ENCODE results near the gene SMIM31. TPM values are rescaled to one million over a fixed set of nuclear protein-coding genes. Genes with fewer than 3 reads are reported as not detected.

Gene SMIM31
- polyA plus RNA-seq, 1 of the 3 experiments (the other 2 are of a cell fraction) = not detected

- H3K9ac ChIP-seq = no peak overlapping the region
- H3K4me2 ChIP-seq = no peak overlapping the region
- H3K36me3 ChIP-seq (replicated peaks in 1 of 2; ENCODE audit: control insufficient read depth in 1 of 2, insufficient read depth in 2 of 2, low read length in 1 of 2) = no peaks in the 10 kb centered on the region
- H3K79me2 ChIP-seq (ENCODE audit: insufficient read depth) = no peaks in the 10 kb centered on the region
- peaks cover 0 to 5% of the 10 kb centered on the region in 2 experiments; a peak in 1 of 4 replicates for H3K4me1 ChIP-seq (ENCODE audit: control insufficient read depth in 1 of 2, insufficient read depth in 2 of 2, low read depth in 1 of 2, low read length in 1 of 2)
- DNase-seq = no peak
- TF ChIP-seq TEAD4 (IDR thresholded peaks at IDR 0.05; ENCODE audit: borderline replicate concordance, insufficient read depth) (no peak), MXI1 (IDR thresholded peaks at IDR 0.05; ENCODE audit: low read depth, low read length) (no peak), GATA2 (CRISPR knock-in tag; IDR thresholded peaks at IDR 0.05) (no peak), EZH2phosphoT487 (IDR thresholded peaks at IDR 0.05; ENCODE audit: borderline replicate concordance, low read depth) (no peak), NFIC (IDR thresholded peaks at IDR 0.05; ENCODE audit: borderline replicate concordance) (no peak)
- TF ChIP-seq, protein P1, sequence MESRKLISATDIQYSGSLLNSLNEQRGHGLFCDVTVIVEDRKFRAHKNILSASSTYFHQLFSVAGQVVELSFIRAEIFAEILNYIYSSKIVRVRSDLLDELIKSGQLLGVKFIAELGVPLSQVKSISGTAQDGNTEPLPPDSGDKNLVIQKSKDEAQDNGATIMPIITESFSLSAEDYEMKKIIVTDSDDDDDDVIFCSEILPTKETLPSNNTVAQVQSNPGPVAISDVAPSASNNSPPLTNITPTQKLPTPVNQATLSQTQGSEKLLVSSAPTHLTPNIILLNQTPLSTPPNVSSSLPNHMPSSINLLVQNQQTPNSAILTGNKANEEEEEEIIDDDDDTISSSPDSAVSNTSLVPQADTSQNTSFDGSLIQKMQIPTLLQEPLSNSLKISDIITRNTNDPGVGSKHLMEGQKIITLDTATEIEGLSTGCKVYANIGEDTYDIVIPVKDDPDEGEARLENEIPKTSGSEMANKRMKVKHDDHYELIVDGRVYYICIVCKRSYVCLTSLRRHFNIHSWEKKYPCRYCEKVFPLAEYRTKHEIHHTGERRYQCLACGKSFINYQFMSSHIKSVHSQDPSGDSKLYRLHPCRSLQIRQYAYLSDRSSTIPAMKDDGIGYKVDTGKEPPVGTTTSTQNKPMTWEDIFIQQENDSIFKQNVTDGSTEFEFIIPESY (IDR thresholded peaks at IDR 0.05; ENCODE audit: borderline replicate concordance, low read depth) = no peak
- WGBS (ENCODE audit: low lambda C conversion rate) = under 1% methylated on average over 4 of the region's 4 CpGs
- no peaks in the 10 kb centered on the region for H3K9me3 ChIP-seq
- H3K4me3 ChIP-seq (ENCODE audit: low read depth in 2 of 2, low read length in 1 of 2) = no peak overlapping the region
- no peak overlapping the region for H2AFZ ChIP-seq (ENCODE audit: low read depth)
- POLR2A ChIA-PET = no interaction called here
- CTCF ChIA-PET = interaction anchor here (0.6 to 3.3 kb wide), 19 partner anchors 9 to 1186 kb away, joined by 3 to 24 read pairs (median 5); no protein-coding TSS in a partner anchor
- no peaks in the 10 kb centered on the region for H3K9me2 ChIP-seq
- H4K20me1 ChIP-seq (ENCODE audit: insufficient read depth) = no peaks in the 10 kb centered on the region
- no peaks in the 10 kb centered on the region; the same call in 1 of the 2 replicates for H3K27me3 ChIP-seq (ENCODE audit: insufficient read depth)
- no peak overlapping the region for H3K27ac ChIP-seq (ENCODE audit: low read depth in 2 of 2, low read length in 1 of 2)
- no peaks in the 10 kb centered on the region for H3F3A ChIP-seq (replicated peaks; ENCODE audit: insufficient read depth)
These were observed 23.1 kb upstream of the SMIM31 start for GRCh38 chr4:164730705-164731393.

DNA sequence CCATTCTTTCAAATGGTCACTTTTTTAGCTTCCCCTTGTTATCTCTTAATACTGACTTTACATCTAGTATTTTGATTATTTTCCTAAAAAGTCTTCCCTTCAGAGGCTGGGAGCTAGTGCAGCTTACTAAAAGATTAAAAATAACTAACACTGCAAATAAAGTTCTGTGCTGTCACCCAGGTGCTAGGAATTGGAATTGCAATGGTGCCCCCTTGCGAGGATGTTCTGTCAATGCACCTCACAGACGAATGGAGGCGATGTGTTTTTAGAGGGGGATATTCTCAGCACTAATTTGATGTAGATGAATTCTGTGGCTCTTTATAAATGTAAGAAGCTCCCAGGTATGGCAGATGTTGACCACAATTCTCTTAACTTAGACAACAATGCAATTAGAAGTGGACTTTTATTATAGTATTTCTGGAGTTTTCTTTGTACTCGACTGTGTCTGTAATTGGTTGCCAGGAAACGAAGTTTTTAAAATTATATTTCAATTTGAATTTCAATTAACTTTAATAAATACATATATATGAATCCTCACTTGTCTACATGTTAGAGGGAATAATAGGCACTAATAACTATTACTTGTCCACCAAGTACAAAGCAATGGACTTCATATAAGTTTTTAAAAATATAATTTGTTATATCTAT is 22.0 kb upstream of the SMIM31 start:
- Histone ChIP-seq H3K4me1 (ENCODE audit: control insufficient read depth in 1 of 2, insufficient read depth in 2 of 2, low read depth in 1 of 2, low read length in 1 of 2) (peaks cover 0 to 5% of the 10 kb centered on the region in 2 experiments; a peak in 1 of 4 replicates), H3K9me2 (no peaks in the 10 kb centered on the region), H3K9me3 (no peaks in the 10 kb centered on the region), H2AFZ (ENCODE audit: low read depth) (no peak overlapping the region), H3F3A (replicated peaks; ENCODE audit: insufficient read depth) (no peaks in the 10 kb centered on the region), H3K27me3 (ENCODE audit: insufficient read depth) (no peaks in the 10 kb centered on the region; the same call in 1 of the 2 replicates), H4K20me1 (ENCODE audit: insufficient read depth) (no peaks in the 10 kb centered on the region), H3K4me2 (no peak overlapping the region), H3K4me3 (ENCODE audit: low read depth in 2 of 2, low read length in 1 of 2) (peak overlapping the region in 1 of 2 experiments; percentile 31; a peak in 1 of 4 replicates), H3K9ac (no peak overlapping the region), H3K79me2 (ENCODE audit: insufficient read depth) (no peaks in the 10 kb centered on the region), H3K36me3 (replicated peaks in 1 of 2; ENCODE audit: control insufficient read depth in 1 of 2, insufficient read depth in 2 of 2, low read length in 1 of 2) (no peaks in the 10 kb centered on the region), H3K27ac (ENCODE audit: low read depth in 2 of 2, low read length in 1 of 2) (no peak overlapping the region)
- TF ChIP-seq RAD21 (IDR thresholded peaks at IDR 0.05; ENCODE audit: low read length) = peak; percentile 75
- no peak for TF ChIP-seq GABPA (IDR thresholded peaks at IDR 0.05; ENCODE audit: low read depth)
- no peak for TF ChIP-seq TEAD4 (IDR thresholded peaks at IDR 0.05; ENCODE audit: borderline replicate concordance, insufficient read depth)
- no peak for TF ChIP-seq POLR2AphosphoS5 (IDR thresholded peaks at IDR 0.05; ENCODE audit: low read depth, low read length)
- peak; percentile 61 for TF ChIP-seq SMC3 (IDR thresholded peaks at IDR 0.05; ENCODE audit: low read depth, low read length)
- TF ChIP-seq, protein P2, sequence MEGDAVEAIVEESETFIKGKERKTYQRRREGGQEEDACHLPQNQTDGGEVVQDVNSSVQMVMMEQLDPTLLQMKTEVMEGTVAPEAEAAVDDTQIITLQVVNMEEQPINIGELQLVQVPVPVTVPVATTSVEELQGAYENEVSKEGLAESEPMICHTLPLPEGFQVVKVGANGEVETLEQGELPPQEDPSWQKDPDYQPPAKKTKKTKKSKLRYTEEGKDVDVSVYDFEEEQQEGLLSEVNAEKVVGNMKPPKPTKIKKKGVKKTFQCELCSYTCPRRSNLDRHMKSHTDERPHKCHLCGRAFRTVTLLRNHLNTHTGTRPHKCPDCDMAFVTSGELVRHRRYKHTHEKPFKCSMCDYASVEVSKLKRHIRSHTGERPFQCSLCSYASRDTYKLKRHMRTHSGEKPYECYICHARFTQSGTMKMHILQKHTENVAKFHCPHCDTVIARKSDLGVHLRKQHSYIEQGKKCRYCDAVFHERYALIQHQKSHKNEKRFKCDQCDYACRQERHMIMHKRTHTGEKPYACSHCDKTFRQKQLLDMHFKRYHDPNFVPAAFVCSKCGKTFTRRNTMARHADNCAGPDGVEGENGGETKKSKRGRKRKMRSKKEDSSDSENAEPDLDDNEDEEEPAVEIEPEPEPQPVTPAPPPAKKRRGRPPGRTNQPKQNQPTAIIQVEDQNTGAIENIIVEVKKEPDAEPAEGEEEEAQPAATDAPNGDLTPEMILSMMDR (IDR thresholded peaks at IDR 0.05) = peak; percentile 93
- ChIA-PET CTCF (interaction anchor here (0.6 to 3.3 kb wide), 26 partner anchors 8 to 1648 kb away, joined by 3 to 24 read pairs (median 4); no protein-coding TSS in a partner anchor), POLR2A (no interaction called here)
- 1% methylated on average over 5 of the region's 5 CpGs for WGBS (ENCODE audit: low lambda C conversion rate)
- peak; percentile 54 for DNase-seq
